ENCODE data around the gene EML1. TPM values are rescaled to one million over a fixed set of nuclear protein-coding genes. Genes with fewer than 3 reads are reported as not detected.

EML1 gene
- total and polyA plus RNA-seq, 2 experiments from 2014 or later = 22.9 to 31.9 TPM

DNA sequence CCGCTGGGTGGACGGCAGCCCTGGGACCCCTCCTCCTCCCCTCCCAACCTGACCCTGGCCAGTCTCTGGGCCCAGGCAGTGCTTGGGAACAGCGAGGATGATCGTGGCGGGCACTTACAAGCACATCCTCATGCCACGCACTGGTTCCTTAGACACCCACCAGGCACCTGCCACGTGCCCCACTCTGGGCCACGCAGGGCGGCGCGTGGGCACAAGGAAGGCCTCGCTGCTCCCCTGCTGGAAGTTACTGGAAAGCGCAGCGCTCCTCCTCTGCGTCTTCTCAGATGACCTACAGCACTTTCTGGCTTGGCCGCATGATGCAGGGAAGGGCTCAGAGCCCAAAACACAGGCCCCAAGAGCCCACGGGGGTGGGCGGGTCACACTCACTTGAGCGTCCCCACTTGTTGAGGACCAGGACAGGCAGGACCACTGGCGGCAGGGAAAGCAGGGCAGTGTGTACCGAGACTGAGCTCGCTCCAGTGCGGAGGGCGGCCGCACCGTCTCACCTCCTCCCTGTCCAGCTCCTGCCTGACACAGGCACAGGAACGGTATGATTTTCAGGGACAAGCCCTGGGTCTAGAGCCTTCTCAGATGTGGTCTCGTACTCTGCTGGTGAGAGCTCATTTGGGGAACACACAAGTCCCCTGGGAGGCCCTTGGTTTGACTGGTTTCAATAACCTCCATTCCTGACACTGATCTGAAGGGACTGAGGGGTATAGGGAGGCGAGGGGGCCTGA is 143.7 kb downstream of the EML1 start:
- Histone ChIP-seq H3K4me2 (no peak overlapping the region), H4K20me1 (ENCODE audit: insufficient read depth, poor library complexity, severe bottlenecking) (no peaks in the 10 kb centered on the region), H3K9me3 (ENCODE audit: low read depth) (no peaks in the 10 kb centered on the region), H2AFZ (no peak overlapping the region), H3K4me1 (ENCODE audit: insufficient read depth) (no peaks in the 10 kb centered on the region), H3K79me2 (no peaks in the 10 kb centered on the region), H3K27me3 (no peaks in the 10 kb centered on the region), H3K27ac (no peak overlapping the region), H3K4me3 (no peak overlapping the region), H3K36me3 (replicated peaks; ENCODE audit: insufficient read depth, low read depth) (no peaks in the 10 kb centered on the region), H3K9me2 (replicated peaks; ENCODE audit: insufficient read depth) (no peaks in the 10 kb centered on the region)
- 97% methylated on average over 22 of the region's 29 CpGs for WGBS (ENCODE audit: low lambda C conversion rate, missing lambda C conversion rate)
- no peak for DNase-seq (ENCODE audit: low spot score)
- no peak for TF ChIP-seq EZH2 (IDR thresholded peaks at IDR 0.05; ENCODE audit: borderline replicate concordance)
- TF ChIP-seq, protein P1, sequence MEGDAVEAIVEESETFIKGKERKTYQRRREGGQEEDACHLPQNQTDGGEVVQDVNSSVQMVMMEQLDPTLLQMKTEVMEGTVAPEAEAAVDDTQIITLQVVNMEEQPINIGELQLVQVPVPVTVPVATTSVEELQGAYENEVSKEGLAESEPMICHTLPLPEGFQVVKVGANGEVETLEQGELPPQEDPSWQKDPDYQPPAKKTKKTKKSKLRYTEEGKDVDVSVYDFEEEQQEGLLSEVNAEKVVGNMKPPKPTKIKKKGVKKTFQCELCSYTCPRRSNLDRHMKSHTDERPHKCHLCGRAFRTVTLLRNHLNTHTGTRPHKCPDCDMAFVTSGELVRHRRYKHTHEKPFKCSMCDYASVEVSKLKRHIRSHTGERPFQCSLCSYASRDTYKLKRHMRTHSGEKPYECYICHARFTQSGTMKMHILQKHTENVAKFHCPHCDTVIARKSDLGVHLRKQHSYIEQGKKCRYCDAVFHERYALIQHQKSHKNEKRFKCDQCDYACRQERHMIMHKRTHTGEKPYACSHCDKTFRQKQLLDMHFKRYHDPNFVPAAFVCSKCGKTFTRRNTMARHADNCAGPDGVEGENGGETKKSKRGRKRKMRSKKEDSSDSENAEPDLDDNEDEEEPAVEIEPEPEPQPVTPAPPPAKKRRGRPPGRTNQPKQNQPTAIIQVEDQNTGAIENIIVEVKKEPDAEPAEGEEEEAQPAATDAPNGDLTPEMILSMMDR (IDR thresholded peaks at IDR 0.05; ENCODE audit: poor library complexity) = no peak
- no peak for TF ChIP-seq EZH2phosphoT487 (IDR thresholded peaks at IDR 0.05; ENCODE audit: low read depth, severe bottlenecking, unreplicated experiment)

GRCh38 chr14:99937475-99938244 is 144.4 kb downstream of the EML1 start:
- no peaks in the 10 kb centered on the region for H3K79me2 ChIP-seq
- H3K36me3 ChIP-seq (replicated peaks; ENCODE audit: insufficient read depth, low read depth) = no peaks in the 10 kb centered on the region
- H3K9me3 ChIP-seq (ENCODE audit: low read depth) = no peaks in the 10 kb centered on the region
- no peaks in the 10 kb centered on the region for H4K20me1 ChIP-seq (ENCODE audit: insufficient read depth, poor library complexity, severe bottlenecking)
- no peak for DNase-seq (ENCODE audit: low spot score)
- H3K4me1 ChIP-seq (ENCODE audit: insufficient read depth) = no peaks in the 10 kb centered on the region
- no peak overlapping the region for H3K27ac ChIP-seq
- H3K27me3 ChIP-seq = no peaks in the 10 kb centered on the region
- no peak overlapping the region for H3K4me2 ChIP-seq
- no peak overlapping the region for H3K4me3 ChIP-seq
- H2AFZ ChIP-seq = no peak overlapping the region
- TF ChIP-seq, protein P1 (IDR thresholded peaks at IDR 0.05; ENCODE audit: poor library complexity) = no peak
- TF ChIP-seq EZH2phosphoT487 (IDR thresholded peaks at IDR 0.05; ENCODE audit: low read depth, severe bottlenecking, unreplicated experiment) (no peak), EZH2 (IDR thresholded peaks at IDR 0.05; ENCODE audit: borderline replicate concordance) (no peak)
- 85% methylated on average over 11 of the region's 14 CpGs for WGBS (ENCODE audit: low lambda C conversion rate, missing lambda C conversion rate)
- no peaks in the 10 kb centered on the region for H3K9me2 ChIP-seq (replicated peaks; ENCODE audit: insufficient read depth)

- Histone ChIP-seq H2AFZ (no peak overlapping the region), H3K9me2 (replicated peaks; ENCODE audit: insufficient read depth) (no peaks in the 10 kb centered on the region), H3K36me3 (replicated peaks; ENCODE audit: insufficient read depth, low read depth) (no peaks in the 10 kb centered on the region), H3K79me2 (no peaks in the 10 kb centered on the region), H3K27ac (no peak overlapping the region), H3K9me3 (ENCODE audit: low read depth) (no peaks in the 10 kb centered on the region), H3K4me3 (no peak overlapping the region), H4K20me1 (ENCODE audit: insufficient read depth, poor library complexity, severe bottlenecking) (no peaks in the 10 kb centered on the region), H3K4me2 (no peak overlapping the region), H3K4me1 (ENCODE audit: insufficient read depth) (no peaks in the 10 kb centered on the region), H3K27me3 (no peaks in the 10 kb centered on the region)
- WGBS (ENCODE audit: low lambda C conversion rate, missing lambda C conversion rate) = 88% methylated on average over 7 of the region's 8 CpGs
- no peak for TF ChIP-seq EZH2phosphoT487 (IDR thresholded peaks at IDR 0.05; ENCODE audit: low read depth, severe bottlenecking, unreplicated experiment)
- TF ChIP-seq, protein P1 (IDR thresholded peaks at IDR 0.05; ENCODE audit: poor library complexity) = no peak
- TF ChIP-seq EZH2 (IDR thresholded peaks at IDR 0.05; ENCODE audit: borderline replicate concordance) = no peak
- no peak for DNase-seq (ENCODE audit: low spot score)
Observed at GRCh38 chr14:99938376-99938775, 145.2 kb downstream of the EML1 start.

Data from hepatocyte (in vitro differentiated cells).